HG03196 (cell line): ENCODE results near the gene MSL1.
"Not testable (repeated sequence)": the region's sequence is repeated elsewhere in the genome, so short reads cannot be mapped to it uniquely, and the experiment has no call there.

Experiments used
- ATAC-seq: cut with Tn5 transposase; IDR thresholded peaks from one replicate; pipeline ENCODE4 v1.9.1; 2021; ENCODE audit not compliant: unreplicated experiment

The MSL1 gene

DNA sequence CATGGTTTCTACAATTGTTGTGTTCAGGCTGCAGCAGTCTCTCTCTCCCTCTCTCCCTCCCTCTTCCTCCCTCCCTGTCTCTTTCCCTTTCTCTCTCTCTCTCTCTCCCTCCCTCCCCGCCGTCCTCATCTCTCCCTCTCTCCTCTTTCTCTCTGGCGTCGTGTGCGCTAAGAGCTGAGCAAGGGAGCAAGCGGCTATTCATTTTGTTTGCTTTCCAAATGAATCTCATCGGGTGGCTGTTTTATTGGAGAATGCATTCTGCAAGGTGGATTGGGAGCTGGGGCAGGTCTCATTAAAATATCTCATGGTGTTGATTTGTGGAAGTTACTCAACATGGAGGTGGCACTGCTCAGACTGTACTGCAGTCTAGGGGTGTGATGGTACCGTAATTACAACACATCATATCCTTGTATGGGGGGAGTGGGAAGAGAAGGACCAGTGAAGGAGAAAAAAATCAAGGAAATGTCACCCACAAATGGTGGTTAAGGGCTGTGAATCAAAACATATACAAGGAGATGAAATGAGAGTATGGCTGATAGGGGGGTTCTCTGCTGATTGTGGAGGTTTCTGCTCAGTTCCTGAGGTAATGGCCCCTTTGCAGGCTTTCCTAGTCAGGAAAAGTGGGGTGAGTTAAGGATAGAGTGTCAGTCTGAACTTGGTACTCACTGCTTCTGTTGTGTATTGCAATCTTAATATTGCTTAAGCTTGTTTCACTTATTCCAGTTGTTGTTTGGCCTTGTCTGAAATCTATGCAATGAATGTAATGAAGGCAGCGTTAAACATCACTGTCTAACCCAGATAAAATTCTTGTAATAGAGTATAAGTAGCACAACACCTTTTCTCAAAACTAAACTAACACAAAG lies 2.7 kb downstream of the MSL1 start:
- ATAC-seq = no peak

DNA sequence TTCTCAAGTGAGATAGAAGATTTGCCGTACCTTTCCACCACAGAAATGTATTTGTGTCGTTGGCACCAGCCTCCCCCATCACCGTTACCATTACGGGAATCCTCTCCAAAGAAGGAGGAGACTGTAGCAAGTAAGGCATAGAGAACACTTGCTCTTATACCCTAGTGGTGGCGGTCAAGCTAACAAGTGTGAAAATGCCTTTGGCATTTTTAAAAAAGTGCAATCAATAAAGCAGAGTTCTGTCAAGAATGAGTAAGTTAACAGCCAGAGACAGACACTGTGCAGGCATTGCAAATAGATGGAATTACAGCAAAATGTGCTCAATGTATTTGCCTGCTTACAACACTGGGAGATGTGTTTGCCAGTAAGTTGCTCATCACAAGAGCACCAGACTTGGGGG lies 7.7 kb downstream of the MSL1 start:
- no peak for ATAC-seq

GRCh38 chr17:40130352-40131042 lies 8.7 kb downstream of the MSL1 start:
- ATAC-seq = no peak

- no peak for ATAC-seq
Observed at GRCh38 chr17:40134184-40134583, 12.4 kb downstream of the MSL1 start.

- ATAC-seq = no peak
Observed at GRCh38 chr17:40135817-40136216, 14.0 kb downstream of the MSL1 start.

DNA sequence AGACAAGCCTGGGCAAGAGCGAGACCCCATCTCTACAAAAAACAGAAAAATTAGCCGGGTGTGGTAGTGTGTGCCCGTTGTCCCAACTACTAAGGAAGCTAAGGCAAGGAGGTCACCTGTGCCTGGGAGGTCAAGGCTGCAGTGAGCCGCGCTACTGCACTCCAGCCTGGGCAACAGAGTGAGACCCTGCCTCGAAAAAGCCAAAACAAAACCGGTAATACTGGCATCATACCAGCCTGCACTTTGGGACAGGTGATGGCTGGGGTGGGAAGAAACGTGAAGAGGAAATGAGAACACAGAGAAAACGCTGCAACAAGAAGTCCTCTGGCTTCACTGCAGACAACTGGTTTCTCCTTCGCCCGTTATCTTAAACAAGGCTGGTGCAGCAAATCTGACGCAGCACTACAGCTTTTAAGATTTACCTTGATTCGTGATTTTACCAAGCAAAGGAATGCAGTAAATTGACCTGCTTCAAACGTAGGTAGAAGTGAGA lies 17.8 kb downstream of the MSL1 start:
- peak; percentile 7 for ATAC-seq

- not testable (repeated sequence) for ATAC-seq
Observed at GRCh38 chr17:40143166-40143565, 21.4 kb downstream of the MSL1 start.

DNA sequence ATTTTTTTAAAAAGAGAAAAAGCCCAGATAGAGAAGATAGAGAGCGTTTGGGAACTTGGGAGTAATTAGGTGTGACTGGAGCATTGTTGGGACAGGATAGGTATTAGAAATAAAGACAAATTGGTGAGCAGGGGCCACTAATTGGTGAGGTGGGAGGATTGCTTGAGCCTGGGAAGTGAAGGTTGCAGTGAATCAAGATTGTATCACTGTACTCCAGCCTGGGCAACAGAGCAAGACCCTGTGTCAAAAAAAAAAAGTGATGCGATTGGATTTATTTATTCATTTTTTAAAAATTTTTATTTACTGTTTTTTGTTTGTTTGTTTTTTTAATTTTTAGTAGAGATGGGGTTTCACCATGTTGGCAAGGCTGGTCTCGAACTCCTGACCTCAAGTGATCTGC lies 23.7 kb downstream of the MSL1 start:
- no peak for ATAC-seq

- ATAC-seq = no peak
Observed at GRCh38 chr17:40148527-40148926, 26.8 kb downstream of the MSL1 start.

DNA sequence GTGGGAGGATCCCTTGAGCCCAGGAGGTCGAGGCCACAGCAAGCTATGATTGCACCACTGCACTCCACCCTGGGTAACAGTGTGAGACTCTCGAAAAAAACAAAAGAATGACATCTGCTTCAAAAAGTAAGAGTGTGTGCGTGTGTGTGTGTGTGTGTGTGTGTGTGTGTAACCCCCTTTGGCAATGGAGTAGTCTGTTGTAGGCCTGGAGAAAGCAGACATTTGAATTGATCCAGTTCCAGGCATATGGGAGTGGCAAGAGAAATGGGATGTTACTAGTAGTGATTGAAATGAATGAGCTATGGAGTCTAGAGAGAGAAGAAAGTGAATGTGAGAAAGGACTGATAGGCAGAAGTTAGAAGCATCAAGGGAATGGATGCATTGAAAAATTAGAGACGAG lies 28.5 kb downstream of the MSL1 start:
- no peak for ATAC-seq

DNA sequence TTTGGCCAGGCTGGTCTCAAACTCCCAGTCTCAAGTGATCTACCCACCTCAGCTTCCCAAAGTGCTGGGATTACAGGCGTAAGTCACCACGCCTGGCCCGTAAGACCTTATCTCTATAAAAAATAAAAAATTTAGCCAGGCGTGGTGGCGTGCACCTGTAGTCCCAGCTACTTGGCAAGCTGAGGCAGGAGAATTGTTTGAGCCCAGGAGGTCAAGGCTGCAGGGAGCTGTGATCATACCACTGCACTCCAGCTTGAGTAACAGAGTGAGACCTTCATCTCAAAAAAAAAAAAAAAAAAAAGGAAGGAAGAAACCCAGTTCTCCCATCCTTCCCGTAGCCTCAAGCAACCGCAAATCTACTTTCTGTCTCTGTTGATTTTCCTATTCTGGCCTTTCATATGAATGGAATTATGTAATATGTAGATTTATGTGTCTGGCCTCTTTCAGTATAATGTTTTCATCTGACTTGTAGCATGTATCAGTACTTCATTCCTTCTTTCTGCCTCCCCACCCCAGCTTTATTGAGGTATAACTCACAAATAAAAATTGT lies 29.7 kb downstream of the MSL1 start:
- no peak for ATAC-seq

GRCh38 chr17:40153603-40154236 lies 31.9 kb downstream of the MSL1 start:
- ATAC-seq = no peak

GRCh38 chr17:40157973-40158372 lies 36.2 kb downstream of the MSL1 start:
- ATAC-seq = no peak

DNA sequence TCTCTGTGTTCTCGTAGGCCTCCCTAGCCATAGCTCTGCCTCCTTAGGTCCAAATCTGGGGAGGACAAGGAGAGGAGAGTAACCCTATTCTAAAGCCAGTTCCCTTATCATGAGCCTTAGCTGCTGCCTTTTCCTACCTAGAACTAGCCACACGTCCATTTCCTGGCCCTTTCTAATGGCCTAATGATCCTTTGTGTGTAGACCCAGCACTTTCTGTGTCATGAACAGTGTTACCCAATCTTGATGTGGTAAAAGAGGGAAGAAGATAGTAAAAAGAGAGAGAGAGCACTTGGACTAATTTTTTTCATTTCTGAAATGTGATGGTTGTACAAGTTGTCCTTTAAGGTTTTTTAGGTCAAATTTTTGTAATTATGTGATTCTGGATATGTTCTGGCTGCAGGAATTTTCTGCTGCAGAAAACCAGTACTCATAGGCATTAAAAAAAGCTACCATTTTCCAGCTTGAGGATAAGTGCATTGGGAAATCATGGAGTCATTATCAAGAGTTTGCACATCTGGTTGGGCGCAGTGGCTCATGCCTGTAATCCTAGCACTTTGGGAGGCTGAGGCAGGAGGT lies 36.8 kb downstream of the MSL1 start:
- no peak for ATAC-seq

DNA sequence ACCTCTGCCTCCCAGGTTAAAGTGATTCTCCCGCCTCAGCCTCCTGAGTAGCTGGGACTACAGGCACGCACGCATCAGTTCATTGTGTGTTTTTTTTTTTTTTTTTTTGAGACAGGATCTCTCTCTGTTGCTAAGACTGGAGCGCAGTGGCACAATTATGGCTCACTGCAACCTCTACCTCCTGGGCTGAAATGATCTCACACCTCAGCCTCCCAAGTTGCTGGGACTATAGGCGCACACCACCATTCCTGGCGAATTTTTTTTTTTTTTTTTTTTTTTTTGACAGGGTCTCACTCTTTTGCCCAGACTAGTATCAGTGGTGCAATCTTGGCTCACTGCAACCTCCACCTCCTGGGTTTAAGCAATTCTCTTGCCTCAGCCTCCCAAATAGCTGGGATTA lies 37.7 kb downstream of the MSL1 start:
- ATAC-seq = no peak

- ATAC-seq = no peak
Observed at GRCh38 chr17:40167685-40168261, 46.0 kb downstream of the MSL1 start.

- ATAC-seq = no peak
Observed at GRCh38 chr17:40168262-40168832, 46.6 kb downstream of the MSL1 start.

- no peak for ATAC-seq
Observed at GRCh38 chr17:40170325-40170724, 48.6 kb downstream of the MSL1 start.

DNA sequence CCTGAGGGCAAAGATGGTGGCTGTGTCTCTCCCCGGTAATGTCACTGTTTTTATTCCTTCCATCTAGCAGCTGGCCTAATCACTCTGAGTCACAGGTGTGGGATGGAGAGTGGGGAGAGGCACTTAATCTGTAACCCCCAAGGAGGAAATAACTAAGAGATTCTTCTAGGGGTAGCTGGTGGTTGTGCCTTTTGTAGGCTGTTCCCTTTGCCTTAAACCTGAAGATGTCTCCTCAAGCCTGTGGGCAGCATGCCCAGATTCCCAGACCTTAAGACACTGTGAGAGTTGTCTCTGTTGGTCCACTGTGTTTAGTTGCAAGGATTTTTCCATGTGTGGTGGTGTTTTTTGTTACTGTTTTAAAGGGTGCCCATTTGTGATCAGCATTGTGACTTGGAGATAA lies 50.0 kb downstream of the MSL1 start:
- ATAC-seq = no peak

- ATAC-seq = no peak
Observed at GRCh38 chr17:40173091-40173777, 51.5 kb downstream of the MSL1 start.
